Naive thymus-derived CD4-positive, alpha-beta T cell (primary cell): Measurements from ENCODE around the gene PEX16. TPM values are rescaled to one million over a fixed set of nuclear protein-coding genes. Genes with fewer than 3 reads are reported as not detected.

Experiments used
- ATAC-seq: fragments of 150-1000 bp; cut with Tn5 transposase; 2 replicates; pipeline ENCODE4 v1.10.0; 2021; ENCODE audit warnings: mild to moderate bottlenecking, moderate library complexity
- CTCF ChIA-PET: fragments of 350-600 bp; sonication (Branson Sonifier 250); formaldehyde crosslinking; loops from one replicate; lab custom pipeline; 2021; ENCODE audit warnings: antibody characterized with exemption; lab: Charles Lee
- POLR2A ChIA-PET: fragments of 350-600 bp; sonication (Branson Sonifier 250); formaldehyde crosslinking; loops from one replicate; lab custom pipeline; 2021; ENCODE audit warnings: antibody characterized with exemption, inconsistent platforms; lab: Charles Lee
- DNase-seq, 9 donors: peaks; one replicate each; pipeline versions ENCODE4 v3.0.0 to v3.0.0-alpha.2; 2020 to 2022; ENCODE audit warnings: mixed read lengths in 1 of 9
- H3K27ac ChIP-seq: one replicate; pipeline ENCODE4 v1.7.0; 2013; ENCODE audit warnings: mild to moderate bottlenecking, low read depth, low read length, moderate library complexity
- H3K27me3 ChIP-seq, 2 donors: one replicate each; pipeline ENCODE4 v1.7.0; 2013; ENCODE audit warnings: low read length in 2 of 2, mild to moderate bottlenecking in 2 of 2, moderate library complexity in 2 of 2; ENCODE audit not compliant: control insufficient read depth in 2 of 2, insufficient read depth in 2 of 2
- H3K36me3 ChIP-seq, 3 experiments: 1 replicate in 2 of 3; 2 replicates in 1 of 3; pipeline ENCODE4 v1.7.0; 2013; ENCODE audit warnings: low read length in 3 of 3, mild to moderate bottlenecking in 3 of 3, moderate library complexity in 1 of 3; ENCODE audit not compliant: insufficient read depth in 3 of 3, control insufficient read depth in 2 of 3
- H3K4me1 ChIP-seq, 2 donors: one replicate each; pipeline ENCODE4 v1.7.0; 2013; ENCODE audit warnings: low read length in 2 of 2, mild to moderate bottlenecking in 2 of 2, moderate library complexity in 1 of 2; ENCODE audit not compliant: control insufficient read depth in 2 of 2, insufficient read depth in 2 of 2
- H3K4me3 ChIP-seq: 2 replicates; pipeline ENCODE4 v1.7.0; 2013; ENCODE audit warnings: mild to moderate bottlenecking, low read length
- H3K9me3 ChIP-seq, 3 experiments: 1 replicate in 2 of 3; 2 replicates in 1 of 3; pipeline ENCODE4 v1.7.0; 2013; ENCODE audit warnings: low read length in 3 of 3; ENCODE audit not compliant: control insufficient read depth in 2 of 3
- H3K27ac Mint-ChIP-seq, 9 donors: one replicate each; pipeline ENCODE4 v1.8.0; 2020 to 2022; ENCODE audit warnings: mixed read lengths in 9 of 9, mild to moderate bottlenecking in 8 of 9, moderate library complexity in 5 of 9, inconsistent platforms in 2 of 9
- H3K27me3 Mint-ChIP-seq, 5 donors: one replicate each; pipeline ENCODE4 v1.8.0; 2021 to 2022; ENCODE audit warnings: mixed read lengths in 5 of 5, mild to moderate bottlenecking in 1 of 5
- H3K36me3 Mint-ChIP-seq, 5 donors: one replicate each; pipeline ENCODE4 v1.8.0; 2020 to 2022; ENCODE audit warnings: mixed read lengths in 5 of 5, mild to moderate bottlenecking in 3 of 5, inconsistent platforms in 1 of 5
- H3K4me1 Mint-ChIP-seq, 7 donors: one replicate each; pipeline ENCODE4 v1.8.0; 2020 to 2022; ENCODE audit warnings: mixed read lengths in 7 of 7, mild to moderate bottlenecking in 3 of 7, inconsistent platforms in 1 of 7
- H3K4me3 Mint-ChIP-seq, 10 donors: one replicate each; pipeline ENCODE4 v1.8.0; 2020 to 2022; ENCODE audit warnings: mild to moderate bottlenecking in 10 of 10, mixed read lengths in 10 of 10, moderate library complexity in 6 of 10, inconsistent platforms in 2 of 10
- H3K9me3 Mint-ChIP-seq, 11 donors: one replicate each; pipeline ENCODE4 v1.8.0; 2020 to 2022; ENCODE audit warnings: mixed read lengths in 11 of 11, mild to moderate bottlenecking in 4 of 11, inconsistent platforms in 1 of 11, moderate library complexity in 1 of 11
- intact Hi-C, 2 donors: fragments of 100-400 bp; cut with micrococcal nuclease; formaldehyde crosslinking; loops; one replicate each; pipeline ENCODE4 v1.15.1; 2023
- polyA plus RNA-seq, 2 donors: library from polyadenylated mRNA; unstranded; fragments of 300-500 nt; fragmentation: Illumina TruSeq; gene quantifications; one replicate each; pipeline ENCODE4 v1.2.3, GENCODE V29; 2021
- total RNA-seq, 6 experiments: library from RNA in 5 of 6; stranded (reverse) in 5 of 6; gene quantifications; 1 replicate in 5 of 6; 2 replicates in 1 of 6; pipeline ENCODE4 v1.2.3 and lab custom pipeline; 2021 to 2026

PEX16 gene
- total and polyA plus RNA-seq, 7 experiments from 2014 or later: 48.2 to 64.3 (median 56.7) TPM

- H3K27me3 Mint-ChIP-seq: peaks cover 0 to 8% (median 0%) of the 10 kb centered on the region in 5 donors
- H3K27ac Mint-ChIP-seq: no peak overlapping the region
- ATAC-seq (no peak), DNase-seq (no peak)
- H3K4me3 ChIP-seq: no peak overlapping the region
- intact Hi-C loops: no loop called here
- H3K27ac ChIP-seq: no peak overlapping the region
- no peaks in the 10 kb centered on the region for H3K9me3 ChIP-seq
- H3K9me3 Mint-ChIP-seq: peaks cover 0 to 3% (median 0%) of the 10 kb centered on the region in 11 donors
- ChIA-PET CTCF (no interaction called here), POLR2A (no interaction called here)
- H3K27me3 ChIP-seq: no peaks in the 10 kb centered on the region
- peaks cover 11 to 71% (median 47%) of the 10 kb centered on the region in 5 donors for H3K36me3 Mint-ChIP-seq
- H3K4me1 ChIP-seq: no peaks in the 10 kb centered on the region
- H3K4me3 Mint-ChIP-seq: no peak overlapping the region
- H3K4me1 Mint-ChIP-seq: peaks cover 4 to 13% (median 7%) of the 10 kb centered on the region in 7 donors
- H3K36me3 ChIP-seq: peaks cover 3 to 67% (median 11%) of the 10 kb centered on the region in 3 experiments
Observed at GRCh38 chr11:45879803-45880686, 37.6 kb downstream of the PEX16 start.

- no peak overlapping the region for H3K27ac ChIP-seq
- H3K4me1 ChIP-seq: no peaks in the 10 kb centered on the region
- no peaks in the 10 kb centered on the region for H3K9me3 ChIP-seq
- H3K4me3 ChIP-seq: no peak overlapping the region
- DNase-seq (no peak), ATAC-seq (no peak)
- Mint-ChIP-seq H3K9me3 (peaks cover 0 to 1% (median 0%) of the 10 kb centered on the region in 11 donors), H3K27me3 (no peaks in the 10 kb centered on the region), H3K27ac (no peak overlapping the region), H3K36me3 (peaks cover 12 to 88% (median 57%) of the 10 kb centered on the region in 5 donors), H3K4me3 (no peak overlapping the region), H3K4me1 (peaks cover 0 to 7% (median 0%) of the 10 kb centered on the region in 7 donors)
- peaks cover 3 to 86% (median 17%) of the 10 kb centered on the region in 3 experiments for H3K36me3 ChIP-seq
- POLR2A ChIA-PET: no interaction called here
- intact Hi-C loops: no loop called here
- CTCF ChIA-PET: no interaction called here
- H3K27me3 ChIP-seq: no peaks in the 10 kb centered on the region
Observed at GRCh38 chr11:45877845-45878244, 39.8 kb downstream of the PEX16 start.

GRCh38 chr11:45877221-45877620, 40.5 kb downstream of the PEX16 start:
- H3K4me1 Mint-ChIP-seq: peaks cover 0 to 4% (median 0%) of the 10 kb centered on the region in 7 donors
- H3K36me3 Mint-ChIP-seq: peaks cover 12 to 88% (median 57%) of the 10 kb centered on the region in 5 donors
- no peak overlapping the region for H3K27ac ChIP-seq
- no peaks in the 10 kb centered on the region for H3K27me3 Mint-ChIP-seq
- DNase-seq (no peak), ATAC-seq (no peak)
- intact Hi-C loops: no loop called here
- no peak overlapping the region for H3K27ac Mint-ChIP-seq
- peaks cover 3 to 87% (median 17%) of the 10 kb centered on the region in 3 experiments for H3K36me3 ChIP-seq
- no peak overlapping the region for H3K4me3 ChIP-seq
- no peaks in the 10 kb centered on the region for H3K9me3 Mint-ChIP-seq
- POLR2A ChIA-PET: no interaction called here
- H3K9me3 ChIP-seq: no peaks in the 10 kb centered on the region
- no peak overlapping the region for H3K4me3 Mint-ChIP-seq
- no peaks in the 10 kb centered on the region for H3K4me1 ChIP-seq
- CTCF ChIA-PET: no interaction called here
- H3K27me3 ChIP-seq: no peaks in the 10 kb centered on the region

- Histone ChIP-seq H3K9me3 (no peaks in the 10 kb centered on the region), H3K4me1 (no peaks in the 10 kb centered on the region), H3K4me3 (no peak overlapping the region), H3K27me3 (no peaks in the 10 kb centered on the region), H3K27ac (no peak overlapping the region), H3K36me3 (peaks cover 3 to 87% (median 21%) of the 10 kb centered on the region in 3 experiments)
- H3K36me3 Mint-ChIP-seq: peaks cover 13 to 82% (median 55%) of the 10 kb centered on the region in 5 donors
- DNase-seq (no peak), ATAC-seq (no peak)
- ChIA-PET CTCF (interaction anchor here (0.6 to 1.0 kb wide), 2 partner anchors 14 to 916 kb away, joined by 3 read pairs; no protein-coding TSS in a partner anchor), POLR2A (interaction anchor here (0.7 to 1.0 kb wide), 2 partner anchors 30 to 1123 kb away, joined by 3 read pairs; no protein-coding TSS in a partner anchor)
- intact Hi-C loops: no loop called here
- no peaks in the 10 kb centered on the region for H3K27me3 Mint-ChIP-seq
- peaks cover 0 to 3% (median 0%) of the 10 kb centered on the region in 7 donors for H3K4me1 Mint-ChIP-seq
- H3K4me3 Mint-ChIP-seq: no peak overlapping the region
- H3K9me3 Mint-ChIP-seq: no peaks in the 10 kb centered on the region
- no peak overlapping the region for H3K27ac Mint-ChIP-seq
Observed at GRCh38 chr11:45876401-45876800, 41.3 kb downstream of the PEX16 start.

GRCh38 chr11:45872651-45873356, 44.9 kb downstream of the PEX16 start:
- CTCF ChIA-PET: interaction anchor here (0.8 to 1.9 kb wide), 2 partner anchors 16 to 134 kb away, joined by 3 to 7 read pairs; no protein-coding TSS in a partner anchor
- H3K36me3 ChIP-seq: peaks cover 28 to 96% (median 35%) of the 10 kb centered on the region in 3 experiments
- no peaks in the 10 kb centered on the region for H3K9me3 Mint-ChIP-seq
- H3K4me3 ChIP-seq: no peak overlapping the region
- no peak overlapping the region for H3K27ac Mint-ChIP-seq
- no peaks in the 10 kb centered on the region for H3K9me3 ChIP-seq
- H3K27me3 ChIP-seq: no peaks in the 10 kb centered on the region
- H3K36me3 Mint-ChIP-seq: peaks cover 15 to 79% (median 49%) of the 10 kb centered on the region in 5 donors
- no peak overlapping the region for H3K27ac ChIP-seq
- peaks cover 0 to 4% (median 0%) of the 10 kb centered on the region in 7 donors for H3K4me1 Mint-ChIP-seq
- H3K4me1 ChIP-seq: no peaks in the 10 kb centered on the region
- intact Hi-C loops: loop anchor here (1.0 kb wide), 1 partner anchor 133 kb away; no protein-coding TSS in a partner anchor
- H3K27me3 Mint-ChIP-seq: no peaks in the 10 kb centered on the region
- ATAC-seq: peak; percentile 73
- POLR2A ChIA-PET: no interaction called here
- peak in 1 of 9 donors; percentile 16 for DNase-seq
- no peak overlapping the region for H3K4me3 Mint-ChIP-seq

- H3K4me1 Mint-ChIP-seq: peaks cover 0 to 4% (median 0%) of the 10 kb centered on the region in 7 donors
- Histone ChIP-seq H3K36me3 (peaks cover 28 to 96% (median 32%) of the 10 kb centered on the region in 3 experiments), H3K9me3 (no peaks in the 10 kb centered on the region), H3K4me1 (no peaks in the 10 kb centered on the region), H3K27me3 (no peaks in the 10 kb centered on the region), H3K27ac (no peak overlapping the region), H3K4me3 (no peak overlapping the region)
- POLR2A ChIA-PET: no interaction called here
- CTCF ChIA-PET: interaction anchor here (1.9 kb wide), 1 partner anchor 135 kb away, joined by 7 read pairs; no protein-coding TSS in a partner anchor
- peaks cover 11 to 78% (median 46%) of the 10 kb centered on the region in 5 donors for H3K36me3 Mint-ChIP-seq
- no peak for ATAC-seq
- H3K27ac Mint-ChIP-seq: no peak overlapping the region
- DNase-seq: no peak
- H3K4me3 Mint-ChIP-seq: no peak overlapping the region
- no peaks in the 10 kb centered on the region for H3K27me3 Mint-ChIP-seq
- intact Hi-C loops: loop anchor here (1.0 kb wide), 1 partner anchor 135 kb away; no protein-coding TSS in a partner anchor
- H3K9me3 Mint-ChIP-seq: no peaks in the 10 kb centered on the region
Observed at GRCh38 chr11:45871638-45872037, 46.0 kb downstream of the PEX16 start.
